ENCODE results near the gene TIGAR. TPM values are rescaled to one million over a fixed set of nuclear protein-coding genes. Genes with fewer than 3 reads are reported as not detected.

The TIGAR gene
- total RNA-seq, 1 experiment from 2014 or later = 4.6 TPM

GRCh38 chr12:4392223-4392742 is 71.3 kb downstream of the TIGAR start:
- ChIA-PET CTCF (no interaction called here), POLR2A (ENCODE audit: unreplicated experiment) (no interaction called here)
- H3K4me2 ChIP-seq (ENCODE audit: low read length) = no peak overlapping the region
- no peaks in the 10 kb centered on the region for H3K9me2 ChIP-seq (replicated peaks; ENCODE audit: low read length)
- no peak overlapping the region for H2AFZ ChIP-seq (ENCODE audit: low read length)
- no peaks in the 10 kb centered on the region for H3K36me3 ChIP-seq (ENCODE audit: low read depth, low read length)
- no peak for DNase-seq
- peaks cover 61% of the 10 kb centered on the region for H3K27me3 ChIP-seq (ENCODE audit: low read length)
- no TSS peak for BruUV-seq (replicated peaks)
- H4K20me1 ChIP-seq (ENCODE audit: low read length) = no peaks in the 10 kb centered on the region
- H3K27ac ChIP-seq (ENCODE audit: low read length) = no peak overlapping the region
- no peaks in the 10 kb centered on the region for H3K79me2 ChIP-seq (ENCODE audit: low read length)
- no peak overlapping the region for H3K4me3 ChIP-seq (ENCODE audit: low read length)
- H3K4me1 ChIP-seq (ENCODE audit: insufficient read depth, low read length) = no peaks in the 10 kb centered on the region
- H3K9me3 ChIP-seq (ENCODE audit: low read length) = no peaks in the 10 kb centered on the region
- intact Hi-C loops (cut with micrococcal nuclease) = no loop called here
- ATAC-seq = no peak
- H3K9ac ChIP-seq (ENCODE audit: low read length) = no peak overlapping the region
- TF ChIP-seq EZH2phosphoT487 (IDR thresholded peaks at IDR 0.05; ENCODE audit: borderline replicate concordance, low read length) (no peak), CTCF (conservative IDR thresholded peaks at IDR 0.05; ENCODE audit: low read depth, low read length) (no peak), EZH2 (IDR thresholded peaks at IDR 0.05; ENCODE audit: low read length, unreplicated experiment) (no peak)
- H3F3A ChIP-seq (ENCODE audit: low read length, unreplicated experiment) = no peaks in the 10 kb centered on the region

GRCh38 chr12:4393211-4393610 is 72.2 kb downstream of the TIGAR start:
- no peak overlapping the region for H3K4me2 ChIP-seq (ENCODE audit: low read length)
- no peak overlapping the region for H2AFZ ChIP-seq (ENCODE audit: low read length)
- no peaks in the 10 kb centered on the region for H4K20me1 ChIP-seq (ENCODE audit: low read length)
- no peak for TF ChIP-seq EZH2 (IDR thresholded peaks at IDR 0.05; ENCODE audit: low read length, unreplicated experiment)
- no peak for TF ChIP-seq CTCF (conservative IDR thresholded peaks at IDR 0.05; ENCODE audit: low read depth, low read length)
- TF ChIP-seq EZH2phosphoT487 (IDR thresholded peaks at IDR 0.05; ENCODE audit: borderline replicate concordance, low read length) = no peak
- ChIA-PET CTCF (no interaction called here), POLR2A (ENCODE audit: unreplicated experiment) (no interaction called here)
- H3K4me3 ChIP-seq (ENCODE audit: low read length) = no peak overlapping the region
- H3K9me3 ChIP-seq (ENCODE audit: low read length) = no peaks in the 10 kb centered on the region
- no peak overlapping the region for H3K27ac ChIP-seq (ENCODE audit: low read length)
- H3K9ac ChIP-seq (ENCODE audit: low read length) = no peak overlapping the region
- BruUV-seq (replicated peaks) = no TSS peak
- no peaks in the 10 kb centered on the region for H3F3A ChIP-seq (ENCODE audit: low read length, unreplicated experiment)
- no peak for DNase-seq
- ATAC-seq = no peak
- no peaks in the 10 kb centered on the region for H3K36me3 ChIP-seq (ENCODE audit: low read depth, low read length)
- no peaks in the 10 kb centered on the region for H3K9me2 ChIP-seq (replicated peaks; ENCODE audit: low read length)
- peaks cover 66% of the 10 kb centered on the region for H3K27me3 ChIP-seq (ENCODE audit: low read length)
- intact Hi-C loops (cut with micrococcal nuclease) = no loop called here
- no peaks in the 10 kb centered on the region for H3K4me1 ChIP-seq (ENCODE audit: insufficient read depth, low read length)
- no peaks in the 10 kb centered on the region for H3K79me2 ChIP-seq (ENCODE audit: low read length)

- no peak overlapping the region for H3K4me2 ChIP-seq (ENCODE audit: low read length)
- no peak overlapping the region for H2AFZ ChIP-seq (ENCODE audit: low read length)
- ATAC-seq (no peak), DNase-seq (no peak)
- H3K9ac ChIP-seq (ENCODE audit: low read length) = no peak overlapping the region
- H3K9me2 ChIP-seq (replicated peaks; ENCODE audit: low read length) = no peaks in the 10 kb centered on the region
- no peaks in the 10 kb centered on the region for H4K20me1 ChIP-seq (ENCODE audit: low read length)
- H3K27ac ChIP-seq (ENCODE audit: low read length) = no peak overlapping the region
- H3K79me2 ChIP-seq (ENCODE audit: low read length) = no peaks in the 10 kb centered on the region
- no peak overlapping the region for H3K4me3 ChIP-seq (ENCODE audit: low read length)
- no TSS peak for BruUV-seq (replicated peaks)
- no peaks in the 10 kb centered on the region for H3K9me3 ChIP-seq (ENCODE audit: low read length)
- H3K27me3 ChIP-seq (ENCODE audit: low read length) = peaks cover 72% of the 10 kb centered on the region
- H3K4me1 ChIP-seq (ENCODE audit: insufficient read depth, low read length) = no peaks in the 10 kb centered on the region
- TF ChIP-seq EZH2 (IDR thresholded peaks at IDR 0.05; ENCODE audit: low read length, unreplicated experiment) (no peak), CTCF (conservative IDR thresholded peaks at IDR 0.05; ENCODE audit: low read depth, low read length) (no peak), EZH2phosphoT487 (IDR thresholded peaks at IDR 0.05; ENCODE audit: borderline replicate concordance, low read length) (no peak)
- no peaks in the 10 kb centered on the region for H3F3A ChIP-seq (ENCODE audit: low read length, unreplicated experiment)
- intact Hi-C loops (cut with micrococcal nuclease) = no loop called here
- H3K36me3 ChIP-seq (ENCODE audit: low read depth, low read length) = no peaks in the 10 kb centered on the region
- ChIA-PET CTCF (no interaction called here), POLR2A (ENCODE audit: unreplicated experiment) (no interaction called here)
These were observed 74.8 kb downstream of the TIGAR start for GRCh38 chr12:4395818-4396217.

Measured in PC-3 (cell line).